Effector memory CD4-positive, alpha-beta T cell (primary cell): ENCODE measurements around the gene VWC2.
"Not testable (repeated sequence)": the region's sequence is repeated elsewhere in the genome, so short reads cannot be mapped to it uniquely, and the experiment has no call there.

Experiments
- DNase-seq, 3 donors: peaks; one replicate each; pipeline ENCODE4 v3.0.0-alpha.2; 2020
- H3K27ac ChIP-seq: 2 replicates; pipeline ENCODE4 v1.7.0; 2013; ENCODE audit warnings: mild to moderate bottlenecking, low read length, moderate library complexity; ENCODE audit not compliant: insufficient read depth, poor library complexity, severe bottlenecking
- H3K27me3 ChIP-seq: replicated peaks from 2 replicates; pipeline ENCODE4 v1.7.0; 2013; ENCODE audit warnings: mild to moderate bottlenecking, low read length; ENCODE audit not compliant: insufficient read depth, control insufficient read depth, poor library complexity, severe bottlenecking
- H3K36me3 ChIP-seq: 2 replicates; pipeline ENCODE4 v1.7.0; 2013; ENCODE audit warnings: mild to moderate bottlenecking, low read length, moderate library complexity; ENCODE audit not compliant: control insufficient read depth, insufficient read depth
- H3K4me1 ChIP-seq: 2 replicates; pipeline ENCODE4 v1.7.0; 2013; ENCODE audit warnings: low read length, mild to moderate bottlenecking; ENCODE audit not compliant: control insufficient read depth, insufficient read depth, poor library complexity, severe bottlenecking
- H3K4me3 ChIP-seq: 2 replicates; pipeline ENCODE4 v1.7.0; 2013; ENCODE audit warnings: low read length, low read depth, mild to moderate bottlenecking; ENCODE audit not compliant: insufficient read depth, poor library complexity, severe bottlenecking
- H3K9me3 ChIP-seq: 2 replicates; pipeline ENCODE4 v1.7.0; 2013; ENCODE audit warnings: mild to moderate bottlenecking, low read length, moderate library complexity; ENCODE audit not compliant: control insufficient read depth

VWC2 gene

DNA sequence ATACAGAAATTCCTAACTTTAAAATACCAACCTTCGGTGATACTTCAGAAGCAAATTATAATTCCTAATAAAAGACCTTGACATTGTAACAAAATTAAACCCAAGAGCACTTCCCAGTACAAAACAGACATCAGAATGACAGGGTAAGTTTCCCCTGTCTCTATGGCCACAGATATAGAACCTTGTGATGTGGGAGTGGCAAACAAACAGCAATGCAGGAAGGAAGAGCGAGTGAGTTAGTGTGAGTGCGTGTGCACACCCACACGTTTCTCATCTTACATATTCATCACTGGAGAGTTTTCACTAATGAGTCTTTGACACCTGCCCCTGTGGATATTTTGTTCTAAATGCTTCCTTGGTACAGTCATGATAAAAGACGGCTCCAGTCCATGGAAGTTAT lies 72.2 kb downstream of the VWC2 start:
- no peaks in the 10 kb centered on the region for H3K27me3 ChIP-seq
- H3K9me3 ChIP-seq, result no peaks in the 10 kb centered on the region
- H3K27ac ChIP-seq, result no peak overlapping the region
- no peak overlapping the region for H3K4me3 ChIP-seq
- H3K36me3 ChIP-seq, result no peaks in the 10 kb centered on the region
- H3K4me1 ChIP-seq, result no peaks in the 10 kb centered on the region
- DNase-seq, result no peak

DNA sequence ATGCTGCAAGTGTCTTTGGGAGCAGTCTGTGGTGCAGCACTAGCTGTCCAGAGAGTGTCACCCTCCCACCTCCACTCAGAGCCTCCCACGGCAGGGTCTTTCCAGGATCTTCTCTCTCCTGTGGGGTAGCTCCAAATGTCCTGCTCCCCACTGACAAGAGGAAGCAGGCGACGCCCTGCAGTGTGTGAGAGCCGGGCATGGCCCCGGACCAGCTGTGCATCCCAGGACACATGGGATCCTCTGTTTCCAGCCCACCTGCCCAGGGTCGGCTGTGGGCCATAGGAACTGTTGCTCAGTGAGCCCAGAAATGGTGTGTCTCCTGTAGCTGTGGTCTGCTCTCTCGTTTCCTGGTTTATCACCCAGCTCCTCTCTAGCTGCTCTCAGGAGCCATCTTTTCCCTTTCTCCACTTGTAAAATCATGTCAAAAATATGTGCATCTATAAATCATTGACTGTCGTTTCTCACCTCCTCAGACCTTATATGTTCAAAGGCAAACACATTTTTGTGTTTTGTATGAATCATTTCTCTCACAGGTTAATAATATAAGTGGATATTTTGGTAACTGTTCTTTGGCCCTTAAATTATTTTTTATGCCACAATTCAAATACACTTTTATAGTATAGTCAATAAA lies 74.9 kb downstream of the VWC2 start:
- no peak for DNase-seq
- no peaks in the 10 kb centered on the region for H3K27me3 ChIP-seq
- no peaks in the 10 kb centered on the region for H3K4me1 ChIP-seq
- H3K27ac ChIP-seq, result no peak overlapping the region
- H3K4me3 ChIP-seq, result no peak overlapping the region
- H3K9me3 ChIP-seq, result no peaks in the 10 kb centered on the region
- H3K36me3 ChIP-seq, result no peaks in the 10 kb centered on the region

DNA sequence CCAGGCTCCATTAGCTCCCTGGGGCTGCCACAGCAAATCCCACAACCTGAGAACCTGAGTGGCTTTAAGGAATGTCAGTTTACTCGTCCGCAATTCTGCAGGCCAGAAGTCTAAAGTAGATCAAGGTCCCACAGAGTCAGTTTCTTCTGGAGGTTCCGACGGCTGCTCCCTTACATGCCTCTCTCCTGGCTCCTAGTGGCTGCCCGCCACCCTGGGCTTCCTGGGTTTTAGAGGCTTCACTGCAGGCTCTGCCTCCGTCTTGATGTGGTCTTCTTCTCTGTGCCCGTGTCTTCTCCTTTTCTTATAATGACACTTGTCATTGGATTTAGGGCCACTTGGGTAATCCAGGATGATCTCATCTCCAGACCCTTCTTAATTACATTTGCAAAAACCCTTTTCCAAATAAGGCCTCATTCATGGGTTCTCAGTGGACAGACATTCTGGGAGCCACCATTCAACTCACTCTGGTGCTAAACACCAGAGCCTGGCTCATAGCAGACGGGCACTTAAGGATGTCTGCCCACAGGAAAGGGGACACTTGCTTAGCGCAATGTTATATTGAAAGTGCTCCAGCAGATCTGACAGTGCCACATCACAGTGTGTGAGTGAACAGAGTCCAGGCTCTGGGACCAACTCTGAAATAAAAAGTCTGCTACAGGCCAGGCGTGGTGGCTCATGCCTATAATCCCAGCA lies 77.6 kb downstream of the VWC2 start:
- no peak for DNase-seq
- Histone ChIP-seq H3K27ac (no peak overlapping the region), H3K4me1 (no peaks in the 10 kb centered on the region), H3K9me3 (no peaks in the 10 kb centered on the region), H3K27me3 (no peaks in the 10 kb centered on the region), H3K4me3 (no peak overlapping the region), H3K36me3 (no peaks in the 10 kb centered on the region)

DNA sequence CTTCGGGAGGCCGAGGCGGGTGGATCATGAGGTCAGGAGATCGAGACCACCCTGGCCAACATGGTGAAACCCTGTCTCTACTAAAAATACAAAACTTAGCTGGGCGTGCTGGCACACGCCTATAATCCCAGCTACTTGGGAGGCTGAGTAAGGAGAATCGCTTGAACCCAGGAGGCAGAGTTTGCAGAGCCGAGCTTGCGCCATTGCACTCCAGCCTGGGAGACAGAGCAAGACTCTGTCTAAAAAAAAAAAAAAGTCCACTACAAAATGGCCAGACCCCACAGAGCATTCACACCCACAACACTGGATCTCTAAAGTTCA lies 78.1 kb downstream of the VWC2 start:
- not testable (repeated sequence) for H3K27ac ChIP-seq, H3K4me1 ChIP-seq, H3K4me3 ChIP-seq, H3K9me3 ChIP-seq, H3K27me3 ChIP-seq, DNase-seq, H3K36me3 ChIP-seq

DNA sequence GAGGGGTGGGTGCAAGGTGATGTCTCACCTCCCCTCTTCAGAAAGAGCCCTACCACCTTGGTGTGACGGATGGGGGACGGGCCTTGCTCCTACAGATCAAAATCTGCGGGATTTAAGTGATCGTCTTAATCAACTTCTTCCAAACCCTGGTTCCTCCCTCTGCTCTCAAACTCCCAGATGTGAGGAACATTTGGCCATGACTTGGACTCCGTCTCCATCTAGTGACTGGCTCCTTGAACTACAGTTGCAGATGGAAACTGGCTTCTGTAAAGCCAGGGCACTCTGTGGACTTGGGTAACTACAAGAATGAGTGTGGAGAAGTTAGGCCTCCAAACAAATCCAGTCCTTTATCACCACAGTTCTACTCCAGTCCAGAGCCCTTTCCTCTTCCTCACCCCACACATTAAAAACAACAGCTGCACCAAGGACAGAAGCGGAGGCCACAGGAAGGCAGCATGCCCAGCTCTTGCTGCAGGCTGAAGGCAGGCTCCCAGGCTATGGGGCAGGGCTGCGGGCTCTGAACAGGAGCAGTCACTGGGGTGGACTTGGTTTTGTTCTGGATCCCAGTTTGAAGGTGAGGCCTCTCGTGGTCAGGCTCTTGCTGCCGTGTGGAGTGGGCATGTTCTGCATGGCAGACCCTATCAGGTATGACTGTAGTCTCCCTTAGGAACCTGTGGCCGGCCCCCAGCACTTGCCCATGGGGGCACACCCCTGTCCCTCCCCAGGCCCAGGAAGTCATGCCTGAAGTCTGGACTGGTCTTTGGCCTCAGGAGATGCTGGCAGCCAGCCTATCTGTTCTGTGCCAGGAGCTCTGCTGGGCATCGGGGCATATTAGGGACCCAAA lies 79.4 kb downstream of the VWC2 start:
- H3K9me3 ChIP-seq, result no peaks in the 10 kb centered on the region
- H3K27ac ChIP-seq, result no peak overlapping the region
- no peak overlapping the region for H3K4me3 ChIP-seq
- DNase-seq, result no peak
- no peaks in the 10 kb centered on the region for H3K4me1 ChIP-seq
- H3K27me3 ChIP-seq, result no peaks in the 10 kb centered on the region
- H3K36me3 ChIP-seq, result no peaks in the 10 kb centered on the region

DNA sequence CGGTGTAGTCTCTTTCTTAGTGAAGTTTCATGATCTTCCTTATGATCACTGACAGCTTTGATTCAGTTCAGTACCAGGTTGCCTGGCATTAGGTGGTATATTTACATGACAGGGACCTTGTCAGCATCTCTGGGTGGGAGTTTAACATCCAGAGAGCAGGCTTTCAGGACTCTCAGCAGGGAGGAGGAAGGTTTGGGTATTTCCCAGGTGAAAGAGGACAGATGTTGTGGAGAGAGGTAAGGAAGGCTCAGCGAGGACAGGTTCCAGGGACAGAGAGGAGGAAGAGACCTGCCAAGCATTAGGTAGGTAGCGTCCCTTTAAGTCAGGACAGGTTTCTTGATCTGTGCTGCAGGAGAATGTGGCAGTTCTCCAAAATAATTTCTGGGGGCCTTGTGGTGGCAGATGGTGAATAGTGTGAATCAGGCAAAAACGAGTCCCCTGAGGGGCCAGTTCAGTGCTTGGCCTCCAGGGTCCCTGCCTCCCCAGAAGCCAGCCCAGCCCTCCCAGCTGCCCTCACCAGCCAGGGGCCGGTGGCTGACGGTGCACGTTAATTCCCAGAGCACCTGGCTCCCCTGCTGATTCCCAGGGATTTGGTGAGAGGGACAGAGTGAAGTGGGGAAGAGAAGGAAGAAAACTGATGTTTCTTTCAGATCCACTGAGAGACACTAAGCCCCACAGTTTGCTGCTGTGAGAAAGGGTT lies 82.0 kb downstream of the VWC2 start:
- Histone ChIP-seq H3K27me3 (no peaks in the 10 kb centered on the region), H3K9me3 (no peaks in the 10 kb centered on the region), H3K4me3 (no peak overlapping the region), H3K36me3 (no peaks in the 10 kb centered on the region), H3K27ac (no peak overlapping the region), H3K4me1 (no peaks in the 10 kb centered on the region)
- DNase-seq, result no peak

DNA sequence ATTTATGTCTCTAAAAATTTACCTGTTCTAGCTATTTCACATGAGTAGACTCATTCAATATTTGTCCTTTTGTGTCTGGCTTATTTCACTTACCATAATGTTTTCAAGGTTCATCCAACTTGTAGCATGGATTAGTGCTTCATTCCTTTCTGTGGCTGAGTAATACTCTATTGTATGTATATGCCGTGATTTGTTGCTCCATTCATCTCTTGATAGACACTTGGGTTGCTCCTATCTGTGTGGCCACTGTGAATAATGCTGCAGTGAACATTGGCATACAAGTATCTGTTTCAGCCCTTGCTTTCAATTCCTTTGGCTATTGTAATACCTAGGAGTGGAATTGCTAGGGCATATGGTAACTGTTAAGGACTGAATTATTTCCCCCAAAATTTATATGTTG lies 86.9 kb downstream of the VWC2 start:
- Histone ChIP-seq H3K4me1 (no peaks in the 10 kb centered on the region), H3K36me3 (no peaks in the 10 kb centered on the region), H3K4me3 (no peak overlapping the region), H3K9me3 (no peaks in the 10 kb centered on the region), H3K27ac (no peak overlapping the region), H3K27me3 (no peaks in the 10 kb centered on the region)
- DNase-seq, result no peak

DNA sequence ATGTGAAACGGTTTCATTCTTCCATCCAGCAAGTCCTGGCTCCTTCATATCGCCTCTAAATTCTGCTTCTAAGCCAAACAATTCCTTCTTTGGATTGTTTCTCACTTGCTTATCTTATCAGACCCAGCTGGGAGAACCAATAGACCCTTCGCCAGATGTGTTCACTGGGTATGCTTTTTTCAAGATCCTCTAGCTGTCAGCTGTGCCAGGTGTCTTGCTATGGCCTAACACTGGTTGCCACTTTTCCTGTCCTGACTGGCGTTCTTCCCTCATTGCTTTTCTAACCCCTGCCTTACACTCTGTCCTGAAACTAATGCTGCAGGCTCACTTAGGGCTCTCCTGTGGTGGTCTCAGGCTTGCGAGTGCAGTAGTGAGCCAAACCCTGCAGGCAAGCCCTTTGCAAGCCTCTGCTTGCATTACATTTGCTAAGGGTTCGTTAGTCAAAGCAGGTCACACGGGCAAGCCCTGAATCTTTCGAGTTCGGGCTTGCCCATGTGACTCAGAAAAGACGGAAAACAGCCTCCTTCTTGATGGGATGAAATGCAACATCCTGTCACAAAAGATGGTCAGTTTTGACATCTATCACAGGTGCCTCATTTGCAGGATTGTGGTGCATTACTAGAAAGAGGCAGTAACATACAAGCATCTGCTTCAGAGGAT lies 92.8 kb downstream of the VWC2 start:
- Histone ChIP-seq H3K27me3 (no peaks in the 10 kb centered on the region), H3K4me3 (no peak overlapping the region), H3K36me3 (no peaks in the 10 kb centered on the region), H3K9me3 (no peaks in the 10 kb centered on the region), H3K27ac (no peak overlapping the region), H3K4me1 (no peaks in the 10 kb centered on the region)
- no peak for DNase-seq

DNA sequence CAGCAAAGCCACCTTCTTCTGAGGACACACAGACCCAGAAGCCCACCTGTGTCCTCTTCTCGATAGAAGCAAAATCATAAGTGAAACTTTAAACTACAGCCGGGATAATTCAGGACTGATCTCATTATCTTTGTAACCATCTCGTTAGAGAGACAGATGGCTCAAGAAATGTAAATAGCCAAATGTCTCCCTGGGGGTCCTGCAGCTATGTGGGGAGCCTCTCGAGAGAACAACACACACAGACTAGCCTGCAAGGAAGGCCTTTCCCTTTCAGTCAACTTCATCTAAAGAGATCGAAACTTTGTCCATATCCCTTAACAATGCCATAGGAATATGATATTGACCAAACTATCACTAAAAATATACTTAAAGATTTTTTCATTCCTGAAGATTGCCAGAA lies 93.5 kb downstream of the VWC2 start:
- no peak overlapping the region for H3K4me3 ChIP-seq
- no peaks in the 10 kb centered on the region for H3K36me3 ChIP-seq
- no peaks in the 10 kb centered on the region for H3K27me3 ChIP-seq
- no peaks in the 10 kb centered on the region for H3K9me3 ChIP-seq
- no peak for DNase-seq
- H3K27ac ChIP-seq, result no peak overlapping the region
- no peaks in the 10 kb centered on the region for H3K4me1 ChIP-seq
